Neuronal stem cell (in vitro differentiated cells): ENCODE data around the gene DDIT3.

Source experiments
- DNase-seq: peaks from one replicate; pipeline ENCODE4 v3.0.0-alpha.2; 2013; ENCODE audit warnings: low spot score
- H2AFZ ChIP-seq: one replicate; pipeline ENCODE4 v1.6.1; 2013; ENCODE audit warnings: mild to moderate bottlenecking, low read length, inconsistent platforms
- H2AK5ac ChIP-seq: 2 replicates; pipeline ENCODE4 v1.6.1; 2013; ENCODE audit warnings: low read depth, mild to moderate bottlenecking, inconsistent platforms, low read length, moderate library complexity, mixed read lengths
- H2BK120ac ChIP-seq: 2 replicates; pipeline ENCODE4 v1.6.1; 2013; ENCODE audit warnings: low read depth, mild to moderate bottlenecking, inconsistent platforms, low read length, moderate library complexity, mixed read lengths
- H2BK12ac ChIP-seq: one replicate; pipeline ENCODE4 v1.6.1; 2013; ENCODE audit warnings: low read length, inconsistent platforms
- H2BK15ac ChIP-seq: 2 replicates; pipeline ENCODE4 v1.6.1; 2013; ENCODE audit warnings: mild to moderate bottlenecking, low read length, inconsistent platforms, mixed read lengths
- H2BK5ac ChIP-seq: one replicate; pipeline ENCODE4 v1.6.1; 2013; ENCODE audit warnings: inconsistent platforms, mild to moderate bottlenecking, low read length, moderate library complexity
- H3K14ac ChIP-seq: one replicate; pipeline ENCODE4 v1.6.1; 2013; ENCODE audit warnings: low read length, inconsistent platforms
- H3K18ac ChIP-seq: 2 replicates; pipeline ENCODE4 v1.6.1; 2013; ENCODE audit warnings: low read length, inconsistent platforms
- H3K23ac ChIP-seq: 2 replicates; pipeline ENCODE4 v1.6.1; 2013; ENCODE audit warnings: low read depth, mild to moderate bottlenecking, mixed read lengths, low read length, inconsistent platforms; ENCODE audit not compliant: poor library complexity
- H3K27ac ChIP-seq: replicated peaks from 3 replicates; pipeline ENCODE4 v1.5.1; 2013; ENCODE audit warnings: low read length, inconsistent platforms
- H3K27me3 ChIP-seq, 3 experiments: 2 replicates each; pipeline ENCODE4 v1.6.1; 2013; ENCODE audit warnings: low read length in 3 of 3, mild to moderate bottlenecking in 2 of 3, inconsistent platforms in 1 of 3, low read depth in 1 of 3, mixed read lengths in 1 of 3, moderate library complexity in 1 of 3; ENCODE audit not compliant: control insufficient read depth in 3 of 3, insufficient read depth in 3 of 3
- H3K36me3 ChIP-seq, 2 donors: replicated peaks in 1 of 2; 2 replicates each; pipeline ENCODE4 v1.6.1; 2013; ENCODE audit warnings: low read length in 2 of 2; ENCODE audit not compliant: control insufficient read depth in 2 of 2, insufficient read depth in 2 of 2
- H3K4ac ChIP-seq: 2 replicates; pipeline ENCODE4 v1.6.1; 2013; ENCODE audit warnings: inconsistent platforms, mild to moderate bottlenecking, low read length, moderate library complexity
- H3K4me1 ChIP-seq, 2 donors: 1 replicate in 1 of 2; 2 replicates in 1 of 2; pipeline ENCODE4 v1.6.1; 2013; ENCODE audit warnings: low read length in 2 of 2, low read depth in 1 of 2; ENCODE audit not compliant: control insufficient read depth in 2 of 2, insufficient read depth in 1 of 2
- H3K4me2 ChIP-seq: one replicate; pipeline ENCODE4 v1.6.1; 2013; ENCODE audit warnings: mild to moderate bottlenecking, low read length, inconsistent platforms; ENCODE audit not compliant: insufficient read depth, poor library complexity, severe bottlenecking
- H3K4me3 ChIP-seq, 2 donors: 2 replicates each; pipeline ENCODE4 v1.5.1; 2013; ENCODE audit warnings: low read length in 2 of 2, mild to moderate bottlenecking in 2 of 2, inconsistent platforms in 1 of 2, moderate library complexity in 1 of 2
- H3K79me1 ChIP-seq: one replicate; pipeline ENCODE4 v1.6.1; 2013; ENCODE audit warnings: low read depth, mild to moderate bottlenecking, inconsistent platforms, low read length, moderate library complexity
- H3K9ac ChIP-seq: one replicate; pipeline ENCODE4 v1.6.1; 2013; ENCODE audit warnings: mild to moderate bottlenecking, low read depth, low read length, inconsistent platforms; ENCODE audit not compliant: poor library complexity
- H3K9me3 ChIP-seq, 2 donors: replicated peaks in 1 of 2; 2 replicates each; pipeline versions ENCODE3 to v1.6.1; 2013; ENCODE audit warnings: low read length in 2 of 2, mild to moderate bottlenecking in 2 of 2, inconsistent platforms in 1 of 2, low read depth in 1 of 2, mixed read lengths in 1 of 2, moderate library complexity in 1 of 2; ENCODE audit not compliant: control insufficient read depth in 2 of 2, insufficient read depth in 1 of 2
- H4K8ac ChIP-seq: one replicate; pipeline ENCODE4 v1.6.1; 2013; ENCODE audit warnings: low read depth, mild to moderate bottlenecking, inconsistent platforms, low read length, moderate library complexity
- H4K91ac ChIP-seq: one replicate; pipeline ENCODE4 v1.6.1; 2013; ENCODE audit warnings: low read length, low read depth, mild to moderate bottlenecking, inconsistent platforms; ENCODE audit not compliant: poor library complexity
- WGBS, 2 donors: extraction: QIAGEN DNeasy Blood & Tissue Kit; methylation state at CpG; one replicate each; pipeline ENCODE4 v1.1.7; 2013; ENCODE audit warnings: missing lambda C conversion rate in 2 of 2, mixed read lengths in 1 of 2; ENCODE audit not compliant: insufficient read length in 2 of 2, insufficient replicate concordance in 1 of 2; ENCODE audit errors: extremely low coverage in 2 of 2; 5-methylcytosine and 5-hydroxymethylcytosine counted together

The DDIT3 gene

DNA sequence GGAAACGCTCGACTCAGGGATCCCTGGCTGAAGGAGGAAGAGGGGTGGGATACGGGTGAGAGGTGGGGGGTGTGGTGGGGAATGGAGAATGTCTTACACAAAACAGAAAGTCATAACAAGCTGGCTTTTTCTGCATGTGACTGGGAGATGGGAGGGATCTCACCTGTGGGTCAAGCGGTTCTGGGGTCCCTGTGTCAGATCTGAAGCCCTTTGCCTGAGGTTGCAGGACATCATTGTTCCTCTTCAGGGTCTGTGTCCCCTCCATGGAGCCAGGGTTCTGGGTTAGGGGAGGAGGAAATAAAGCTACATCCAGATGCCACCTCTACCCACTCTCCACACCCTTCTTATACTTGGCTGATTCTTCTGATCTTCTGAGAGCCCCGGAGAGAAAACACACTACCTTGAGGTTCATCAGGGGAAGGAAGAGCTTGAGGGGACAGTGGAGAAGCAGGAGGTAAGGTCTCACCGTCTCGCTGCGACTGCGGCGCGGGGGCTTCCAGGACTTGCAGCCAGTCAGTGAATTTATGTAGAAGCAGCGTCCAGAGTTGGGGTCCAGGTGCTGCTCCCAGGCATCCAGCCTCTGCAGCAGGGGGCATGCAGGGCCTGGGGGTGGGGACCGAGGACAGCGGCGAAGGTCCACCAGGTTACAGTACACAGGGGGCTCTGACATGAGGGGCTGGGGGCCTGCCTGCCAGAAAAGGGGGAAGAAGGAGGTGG lies 43.2 kb downstream of the DDIT3 start:
- no peak overlapping the region for H3K18ac ChIP-seq

DNA sequence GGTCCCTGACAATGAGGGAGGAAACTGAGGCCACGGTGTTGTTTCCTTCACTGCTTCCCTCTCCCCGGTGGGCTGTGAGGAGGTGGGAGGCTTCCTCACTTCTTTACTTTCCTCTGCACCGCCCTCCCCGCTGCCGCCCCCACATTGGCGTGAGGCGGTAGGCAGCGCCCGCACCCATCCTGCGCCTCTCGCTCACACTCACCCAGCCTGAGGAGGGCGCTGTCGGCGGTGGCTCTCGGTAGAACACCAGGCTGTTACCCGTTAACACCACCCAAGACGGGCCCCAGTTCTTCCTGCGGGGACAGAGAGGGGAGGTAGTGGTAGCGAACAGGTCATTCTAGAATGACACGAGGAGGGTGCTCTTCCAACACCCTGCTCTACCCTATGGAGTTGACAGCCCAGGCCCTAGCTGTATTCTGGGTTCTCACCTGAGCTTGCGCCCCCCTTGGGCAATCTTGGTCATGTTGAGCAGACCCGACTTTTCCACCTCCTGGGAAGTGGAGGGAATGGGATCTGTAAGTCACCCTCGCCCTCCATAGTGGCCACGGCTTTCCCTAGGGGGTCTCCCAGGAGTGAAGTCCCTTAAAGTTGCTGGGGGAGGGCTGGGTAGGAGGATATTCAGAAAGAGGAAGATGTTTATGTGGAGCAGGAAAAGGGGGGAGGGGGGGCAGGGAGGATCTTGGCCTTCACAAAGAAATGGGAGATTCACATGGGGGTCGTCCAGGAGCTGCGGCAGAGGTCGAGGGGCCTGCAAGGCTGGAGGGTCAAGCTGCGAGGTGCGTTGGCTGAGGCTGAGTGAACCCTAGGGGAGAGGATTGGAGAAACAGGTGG lies 43.9 kb downstream of the DDIT3 start:
- H3K9me3 ChIP-seq, result peaks cover 0 to 4% of the 10 kb centered on the region in 2 donors
- H3K18ac ChIP-seq, result peak overlapping the region; percentile 73
- peak overlapping the region; percentile 81 for H3K4me2 ChIP-seq
- H3K4ac ChIP-seq, result no peak overlapping the region
- peak overlapping the region; percentile 3 for H2BK5ac ChIP-seq
- no peak for DNase-seq
- H3K79me1 ChIP-seq, result no peaks in the 10 kb centered on the region
- H2AK5ac ChIP-seq, result peak overlapping the region; percentile 80
- H2BK12ac ChIP-seq, result peak overlapping the region; percentile 85
- H3K4me1 ChIP-seq, result peaks cover 5 to 21% of the 10 kb centered on the region in 2 donors
- H4K91ac ChIP-seq, result no peak overlapping the region
- H3K23ac ChIP-seq, result peak overlapping the region; percentile 90
- H3K27ac ChIP-seq, result no peak overlapping the region
- peak overlapping the region; percentile 73 for H3K14ac ChIP-seq
- H3K4me3 ChIP-seq, result peak overlapping the region; percentile 34 to 47
- no CpG with 5 or more reads among the region's 29 CpGs for WGBS, 2 donors
- no peaks in the 10 kb centered on the region for H3K36me3 ChIP-seq
- no peak overlapping the region for H4K8ac ChIP-seq
- H3K27me3 ChIP-seq, result peaks cover 22 to 71% (median 67%) of the 10 kb centered on the region in 3 experiments
- H2BK15ac ChIP-seq, result peak overlapping the region; percentile 61
- peak overlapping the region; percentile 54 for H3K9ac ChIP-seq
- H2AFZ ChIP-seq, result peak overlapping the region; percentile 98
- no peak overlapping the region for H2BK120ac ChIP-seq

More for the DNA sequence above, 43.2 kb downstream of the DDIT3 start:
- peaks cover 0 to 4% of the 10 kb centered on the region in 2 donors for H3K9me3 ChIP-seq
- peak overlapping the region; percentile 46 for H2BK15ac ChIP-seq
- H2AK5ac ChIP-seq, result peak overlapping the region; percentile 93
- peaks cover 5 to 23% of the 10 kb centered on the region in 2 donors for H3K4me1 ChIP-seq
- no peak overlapping the region for H4K91ac ChIP-seq
- peaks cover 22 to 71% (median 70%) of the 10 kb centered on the region in 3 experiments for H3K27me3 ChIP-seq
- H3K27ac ChIP-seq, result no peak overlapping the region
- no peak overlapping the region for H3K4me2 ChIP-seq
- WGBS, 2 donors, result no CpG with 5 or more reads among the region's 15 CpGs
- no peak overlapping the region for H3K9ac ChIP-seq
- peak overlapping the region; percentile 70 for H2AFZ ChIP-seq
- no peak overlapping the region for H2BK12ac ChIP-seq
- no peaks in the 10 kb centered on the region for H3K36me3 ChIP-seq
- no peak overlapping the region for H3K4me3 ChIP-seq
- peak overlapping the region; percentile 45 for H3K4ac ChIP-seq
- peak overlapping the region; percentile 3 for H2BK5ac ChIP-seq
- peak overlapping the region; percentile 71 for H3K23ac ChIP-seq
- H3K14ac ChIP-seq, result no peak overlapping the region
- no peak overlapping the region for H2BK120ac ChIP-seq
- no peaks in the 10 kb centered on the region for H3K79me1 ChIP-seq
- H4K8ac ChIP-seq, result no peak overlapping the region
- no peak for DNase-seq

DNA sequence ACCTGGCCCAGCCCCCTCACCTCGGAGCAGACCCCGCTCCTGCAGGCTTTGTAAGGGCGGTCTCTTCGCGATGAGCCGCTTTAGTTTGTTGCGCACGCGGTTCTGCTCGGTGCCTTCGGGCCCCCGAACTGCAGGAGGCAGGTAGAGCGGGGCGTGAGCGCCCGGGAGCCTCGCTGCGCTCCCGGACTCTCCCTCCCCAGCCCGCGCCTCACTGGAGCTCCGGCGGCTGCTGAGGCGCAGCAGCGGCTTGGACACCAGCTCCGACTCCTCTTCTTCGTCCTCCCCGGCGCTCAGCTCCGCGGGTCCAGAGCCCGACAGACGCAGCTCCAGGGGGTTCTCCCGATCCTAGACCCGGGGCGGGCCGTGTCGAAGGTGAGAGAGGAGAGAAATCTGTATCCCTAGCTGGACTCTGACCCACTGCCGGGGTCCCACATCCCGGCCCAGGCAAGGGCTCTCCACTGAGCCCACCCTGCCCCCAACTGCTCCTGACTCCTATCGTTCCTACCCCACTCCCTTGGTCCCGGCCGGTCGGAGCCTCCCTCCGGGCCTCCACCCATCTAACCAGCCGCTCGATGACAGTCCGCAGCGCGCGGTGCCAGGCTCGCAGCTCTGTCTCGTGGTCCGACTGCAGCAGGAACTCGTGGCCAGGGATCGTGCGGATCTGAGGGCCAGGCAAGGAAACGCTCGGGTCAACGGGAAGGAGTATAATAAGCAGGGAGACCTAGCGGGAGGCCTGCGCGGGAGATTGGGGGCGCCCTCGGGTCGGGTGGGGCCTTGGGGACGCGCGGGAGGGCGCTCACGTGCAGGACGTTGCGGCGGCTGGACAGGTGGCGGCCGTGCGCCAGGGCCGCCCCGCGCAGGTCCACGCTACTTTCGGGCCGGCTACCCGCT lies 44.8 kb downstream of the DDIT3 start:
- Histone ChIP-seq H2BK5ac (no peak overlapping the region), H2AK5ac (peak overlapping the region; percentile 80), H3K4me1 (peaks cover 5 to 21% of the 10 kb centered on the region in 2 donors), H2BK15ac (peak overlapping the region; percentile 61), H4K91ac (no peak overlapping the region), H3K27me3 (peaks cover 22 to 71% (median 67%) of the 10 kb centered on the region in 3 experiments), H3K9me3 (peaks cover 3 to 4% of the 10 kb centered on the region in 2 donors), H3K4me3 (peak overlapping the region; percentile 34 to 47), H3K9ac (peak overlapping the region; percentile 54), H3K14ac (peak overlapping the region; percentile 73), H3K79me1 (no peaks in the 10 kb centered on the region), H3K4ac (no peak overlapping the region), H3K27ac (no peak overlapping the region), H2BK12ac (peak overlapping the region; percentile 85), H3K18ac (peak overlapping the region; percentile 73), H2BK120ac (no peak overlapping the region), H3K4me2 (peak overlapping the region; percentile 81), H2AFZ (peak overlapping the region; percentile 98), H4K8ac (no peak overlapping the region), H3K23ac (peak overlapping the region; percentile 90), H3K36me3 (no peaks in the 10 kb centered on the region)
- WGBS, 2 donors, result no CpG with 5 or more reads among the region's 84 CpGs
- DNase-seq, result no peak
